Thyroid gland (tissue), 4 donors: ENCODE data around the gene SWSAP1.

Experiments
- POLR2A ChIP-seq, 2 donors: fragments of 450-650 bp; IDR thresholded peaks; one replicate each; pipeline ENCODE4 v1.6.1; 2017; ENCODE audit warnings: antibody characterized with exemption in 2 of 2, mild to moderate bottlenecking in 2 of 2, moderate library complexity in 1 of 2
- TF ChIP-seq, protein P1 (sequence below), 6 experiments: fragments of 200-600 bp in 3 of 6; fragments of 450-650 bp in 3 of 6; sonication (generic) in 3 of 6; IDR thresholded peaks; one replicate each; pipeline ENCODE4 v1.5.1; 2016 to 2019; ENCODE audit warnings: antibody characterized with exemption in 6 of 6, mild to moderate bottlenecking in 2 of 6, inconsistent platforms in 1 of 6, moderate library complexity in 1 of 6

DNA sequence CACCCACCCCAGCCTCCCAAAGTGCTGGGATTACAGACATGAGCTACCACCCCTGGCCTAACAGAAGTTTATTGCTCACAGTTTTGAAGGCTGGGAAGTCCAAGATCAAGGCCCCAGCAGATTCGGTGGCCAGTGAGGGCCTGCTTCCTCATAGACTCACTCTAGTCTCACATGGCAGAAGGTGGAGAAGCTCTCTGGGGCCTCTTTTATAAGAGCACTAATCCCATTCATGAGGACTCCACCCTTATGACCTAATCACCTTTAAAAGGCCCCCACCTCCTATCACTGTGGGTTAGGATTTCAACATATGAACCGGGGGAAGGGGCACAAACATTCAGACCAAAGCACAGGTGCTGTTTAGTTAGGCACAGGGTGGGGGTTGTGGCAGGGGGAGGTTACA, 6.9 kb upstream of the SWSAP1 start:
- TF ChIP-seq, protein P1, sequence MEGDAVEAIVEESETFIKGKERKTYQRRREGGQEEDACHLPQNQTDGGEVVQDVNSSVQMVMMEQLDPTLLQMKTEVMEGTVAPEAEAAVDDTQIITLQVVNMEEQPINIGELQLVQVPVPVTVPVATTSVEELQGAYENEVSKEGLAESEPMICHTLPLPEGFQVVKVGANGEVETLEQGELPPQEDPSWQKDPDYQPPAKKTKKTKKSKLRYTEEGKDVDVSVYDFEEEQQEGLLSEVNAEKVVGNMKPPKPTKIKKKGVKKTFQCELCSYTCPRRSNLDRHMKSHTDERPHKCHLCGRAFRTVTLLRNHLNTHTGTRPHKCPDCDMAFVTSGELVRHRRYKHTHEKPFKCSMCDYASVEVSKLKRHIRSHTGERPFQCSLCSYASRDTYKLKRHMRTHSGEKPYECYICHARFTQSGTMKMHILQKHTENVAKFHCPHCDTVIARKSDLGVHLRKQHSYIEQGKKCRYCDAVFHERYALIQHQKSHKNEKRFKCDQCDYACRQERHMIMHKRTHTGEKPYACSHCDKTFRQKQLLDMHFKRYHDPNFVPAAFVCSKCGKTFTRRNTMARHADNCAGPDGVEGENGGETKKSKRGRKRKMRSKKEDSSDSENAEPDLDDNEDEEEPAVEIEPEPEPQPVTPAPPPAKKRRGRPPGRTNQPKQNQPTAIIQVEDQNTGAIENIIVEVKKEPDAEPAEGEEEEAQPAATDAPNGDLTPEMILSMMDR (IDR thresholded peaks at IDR 0.05), result no peak
- no peak for TF ChIP-seq POLR2A (IDR thresholded peaks at IDR 0.05)
